ENCODE measurements around the gene FASN. TPM values are rescaled to one million over a fixed set of nuclear protein-coding genes. Genes with fewer than 3 reads are reported as not detected.

Gene FASN
- total and polyA plus RNA-seq, 2 of the 4 experiments (the other 2 are of a cell fraction) = 12.4 to 56.0 TPM

DNA sequence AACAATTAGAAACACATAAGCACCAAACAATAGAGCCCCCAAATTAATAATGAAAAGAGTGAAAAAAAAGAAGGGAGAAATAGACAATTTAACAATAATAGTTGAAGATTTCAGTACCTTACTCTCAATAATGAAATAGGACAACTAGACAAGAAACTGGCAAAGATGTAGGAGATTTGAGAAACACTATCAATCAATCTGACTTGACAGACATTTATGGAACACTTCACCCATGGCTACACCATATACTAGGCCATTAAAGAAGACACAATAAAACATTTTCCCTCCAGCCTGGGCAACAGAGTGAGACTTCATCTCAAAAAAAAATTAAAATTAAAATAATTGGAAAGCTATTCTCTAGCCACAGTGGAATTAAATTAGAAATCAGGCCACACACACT, 27.4 kb downstream of the FASN start:
- Histone ChIP-seq H2BK20ac (ENCODE audit: low read depth, low read length) (no peak overlapping the region), H4K5ac (ENCODE audit: low read depth, low read length) (no peak overlapping the region), H2AK5ac (ENCODE audit: low read depth, low read length) (no peak overlapping the region), H3K27ac (ENCODE audit: insufficient read depth, low read length) (no peak overlapping the region), H3K36me3 (ENCODE audit: control insufficient read depth, insufficient read depth, low read length) (no peaks in the 10 kb centered on the region), H3K79me1 (ENCODE audit: low read depth in 1 of 2, low read length in 2 of 2) (peaks cover 0 to 10% of the 10 kb centered on the region in 2 experiments; a peak in 3 of 4 replicates), H3K4me3 (ENCODE audit: insufficient read depth, low read depth, low read length) (no peak overlapping the region), H3K9me1 (ENCODE audit: insufficient read depth, low read length) (no peaks in the 10 kb centered on the region; the same call in 1 of the 2 replicates), H3K23ac (ENCODE audit: low read depth, low read length) (no peak overlapping the region), H3K56ac (ENCODE audit: extremely low read depth, insufficient read depth, low read length) (no peak overlapping the region), H3K4me1 (ENCODE audit: control insufficient read depth, insufficient read depth, low read length) (peaks cover 5% of the 10 kb centered on the region), H3K4me2 (ENCODE audit: low read depth, low read length) (no peak overlapping the region), H2BK5ac (ENCODE audit: low read depth, low read length, poor library complexity, severe bottlenecking) (no peak overlapping the region), H3K4ac (ENCODE audit: low read depth, low read length) (no peak overlapping the region), H4K91ac (ENCODE audit: insufficient read depth, low read depth, low read length) (no peak overlapping the region), H3K9me3 (ENCODE audit: control insufficient read depth, insufficient read depth, low read length) (no peaks in the 10 kb centered on the region), H2AFZ (replicated peaks; ENCODE audit: low read length, poor library complexity) (no peak overlapping the region), H4K8ac (ENCODE audit: low read depth in 2 of 2, low read length in 2 of 2) (no peak overlapping the region), H2AK9ac (replicated peaks; ENCODE audit: low read depth, low read length, poor library complexity) (no peak overlapping the region), H3K27me3 (ENCODE audit: control insufficient read depth, insufficient read depth, low read length) (no peaks in the 10 kb centered on the region), H2BK15ac (ENCODE audit: low read depth, low read length) (no peak overlapping the region), H3K9ac (ENCODE audit: low read depth, low read length) (no peak overlapping the region), H2BK120ac (ENCODE audit: low read depth, low read length) (no peak overlapping the region), H4K20me1 (ENCODE audit: insufficient read depth, low read length) (no peaks in the 10 kb centered on the region), H3K14ac (replicated peaks; ENCODE audit: low read depth, low read length) (no peak overlapping the region), H3K18ac (ENCODE audit: low read depth, low read length) (no peak overlapping the region)
- POLR2A ChIA-PET (ENCODE audit: unreplicated experiment) = no interaction called here
- in situ Hi-C loops (cut with MboI; ENCODE audit: low sequenced_read_pairs) = no loop called here
- DNase-seq (no peak), ATAC-seq (ENCODE audit: low read depth) (no peak)
- intact Hi-C loops (cut with micrococcal nuclease) = no loop called here
- CTCF ChIA-PET = no interaction called here
- no TSS peak for BruUV-seq (replicated peaks)
- TF ChIP-seq, protein P1, sequence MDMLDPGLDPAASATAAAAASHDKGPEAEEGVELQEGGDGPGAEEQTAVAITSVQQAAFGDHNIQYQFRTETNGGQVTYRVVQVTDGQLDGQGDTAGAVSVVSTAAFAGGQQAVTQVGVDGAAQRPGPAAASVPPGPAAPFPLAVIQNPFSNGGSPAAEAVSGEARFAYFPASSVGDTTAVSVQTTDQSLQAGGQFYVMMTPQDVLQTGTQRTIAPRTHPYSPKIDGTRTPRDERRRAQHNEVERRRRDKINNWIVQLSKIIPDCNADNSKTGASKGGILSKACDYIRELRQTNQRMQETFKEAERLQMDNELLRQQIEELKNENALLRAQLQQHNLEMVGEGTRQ (IDR thresholded peaks at IDR 0.05; ENCODE audit: low read depth, low read length) = no peak
- TF ChIP-seq SMC3 (IDR thresholded peaks at IDR 0.05; ENCODE audit: low read depth, low read length) (no peak), BHLHE40 (IDR thresholded peaks at IDR 0.05; ENCODE audit: low read depth, low read length) (no peak), RFX5 (IDR thresholded peaks at IDR 0.05; ENCODE audit: low read depth, low read length) (no peak), RAD21 (IDR thresholded peaks at IDR 0.05; ENCODE audit: low read length) (no peak), MXI1 (IDR thresholded peaks at IDR 0.05; ENCODE audit: borderline replicate concordance, low read depth, low read length) (no peak), CEBPB (IDR thresholded peaks at IDR 0.05; ENCODE audit: low read depth, low read length) (no peak), CHD1 (IDR thresholded peaks at IDR 0.05; ENCODE audit: low read depth, low read length) (no peak), FOS (IDR thresholded peaks at IDR 0.05; ENCODE audit: low read depth, low read length) (no peak)
- TF ChIP-seq, protein P2, sequence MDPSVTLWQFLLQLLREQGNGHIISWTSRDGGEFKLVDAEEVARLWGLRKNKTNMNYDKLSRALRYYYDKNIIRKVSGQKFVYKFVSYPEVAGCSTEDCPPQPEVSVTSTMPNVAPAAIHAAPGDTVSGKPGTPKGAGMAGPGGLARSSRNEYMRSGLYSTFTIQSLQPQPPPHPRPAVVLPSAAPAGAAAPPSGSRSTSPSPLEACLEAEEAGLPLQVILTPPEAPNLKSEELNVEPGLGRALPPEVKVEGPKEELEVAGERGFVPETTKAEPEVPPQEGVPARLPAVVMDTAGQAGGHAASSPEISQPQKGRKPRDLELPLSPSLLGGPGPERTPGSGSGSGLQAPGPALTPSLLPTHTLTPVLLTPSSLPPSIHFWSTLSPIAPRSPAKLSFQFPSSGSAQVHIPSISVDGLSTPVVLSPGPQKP (IDR thresholded peaks at IDR 0.05; ENCODE audit: borderline replicate concordance, low read depth, low read length) = no peak
- TF ChIP-seq, protein P3, sequence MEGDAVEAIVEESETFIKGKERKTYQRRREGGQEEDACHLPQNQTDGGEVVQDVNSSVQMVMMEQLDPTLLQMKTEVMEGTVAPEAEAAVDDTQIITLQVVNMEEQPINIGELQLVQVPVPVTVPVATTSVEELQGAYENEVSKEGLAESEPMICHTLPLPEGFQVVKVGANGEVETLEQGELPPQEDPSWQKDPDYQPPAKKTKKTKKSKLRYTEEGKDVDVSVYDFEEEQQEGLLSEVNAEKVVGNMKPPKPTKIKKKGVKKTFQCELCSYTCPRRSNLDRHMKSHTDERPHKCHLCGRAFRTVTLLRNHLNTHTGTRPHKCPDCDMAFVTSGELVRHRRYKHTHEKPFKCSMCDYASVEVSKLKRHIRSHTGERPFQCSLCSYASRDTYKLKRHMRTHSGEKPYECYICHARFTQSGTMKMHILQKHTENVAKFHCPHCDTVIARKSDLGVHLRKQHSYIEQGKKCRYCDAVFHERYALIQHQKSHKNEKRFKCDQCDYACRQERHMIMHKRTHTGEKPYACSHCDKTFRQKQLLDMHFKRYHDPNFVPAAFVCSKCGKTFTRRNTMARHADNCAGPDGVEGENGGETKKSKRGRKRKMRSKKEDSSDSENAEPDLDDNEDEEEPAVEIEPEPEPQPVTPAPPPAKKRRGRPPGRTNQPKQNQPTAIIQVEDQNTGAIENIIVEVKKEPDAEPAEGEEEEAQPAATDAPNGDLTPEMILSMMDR (conservative IDR thresholded peaks at IDR 0.05; ENCODE audit: low read depth, low read length) = no peak
- dilution Hi-C loops (cut with HindIII; ENCODE audit: low sequenced_read_pairs, unreplicated experiment) = no loop called here
